ENCODE measurements around the gene ELAC1.

- TF ChIP-seq REST (IDR thresholded peaks at IDR 0.05; ENCODE audit: low read depth) (no peak), NFIC (IDR thresholded peaks at IDR 0.05) (no peak), TAF1 (IDR thresholded peaks at IDR 0.05; ENCODE audit: low read depth) (no peak), TCF12 (IDR thresholded peaks at IDR 0.05; ENCODE audit: low read depth) (no peak), YY1 (IDR thresholded peaks at IDR 0.05; ENCODE audit: low read depth) (no peak), RAD21 (IDR thresholded peaks at IDR 0.05; ENCODE audit: low read depth) (no peak), EP300 (IDR thresholded peaks at IDR 0.05; ENCODE audit: borderline replicate concordance) (no peak), MAX (IDR thresholded peaks at IDR 0.05) (no peak), CREB1 (IDR thresholded peaks at IDR 0.05; ENCODE audit: low read depth) (no peak), CEBPB (IDR thresholded peaks at IDR 0.05) (no peak)
Measured at GRCh38 chr18:50961974-50962373, 5.9 kb upstream of the ELAC1 start.

Measured in Ishikawa (cell line).